ENCODE data around the gene DNAI1. TPM values are rescaled to one million over a fixed set of nuclear protein-coding genes. Genes with fewer than 3 reads are reported as not detected.

Gene DNAI1
- total RNA-seq, 4 donors from 2014 or later = not detected

DNA sequence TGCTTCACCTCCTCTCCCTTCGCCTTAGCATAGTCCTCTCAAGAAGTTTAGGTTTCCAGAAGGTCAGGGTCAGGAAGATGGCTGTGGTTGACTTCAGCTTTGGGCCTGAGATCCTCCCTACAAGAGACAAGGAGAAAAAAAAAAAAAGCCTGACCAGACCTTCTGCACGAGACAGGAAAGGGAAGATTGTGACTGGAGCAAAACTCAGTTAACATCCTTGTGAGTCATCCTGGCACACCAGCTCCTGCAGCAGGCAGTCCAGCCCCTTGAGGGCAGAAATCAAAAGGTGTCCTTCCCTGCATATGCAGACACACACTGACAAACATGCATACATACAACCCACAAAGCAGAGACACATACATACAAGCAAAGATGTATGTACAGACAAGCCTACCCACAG is 82.2 kb downstream of the DNAI1 start:
- TF ChIP-seq POLR2A (IDR thresholded peaks at IDR 0.05) = no peak
- TF ChIP-seq, protein P1, sequence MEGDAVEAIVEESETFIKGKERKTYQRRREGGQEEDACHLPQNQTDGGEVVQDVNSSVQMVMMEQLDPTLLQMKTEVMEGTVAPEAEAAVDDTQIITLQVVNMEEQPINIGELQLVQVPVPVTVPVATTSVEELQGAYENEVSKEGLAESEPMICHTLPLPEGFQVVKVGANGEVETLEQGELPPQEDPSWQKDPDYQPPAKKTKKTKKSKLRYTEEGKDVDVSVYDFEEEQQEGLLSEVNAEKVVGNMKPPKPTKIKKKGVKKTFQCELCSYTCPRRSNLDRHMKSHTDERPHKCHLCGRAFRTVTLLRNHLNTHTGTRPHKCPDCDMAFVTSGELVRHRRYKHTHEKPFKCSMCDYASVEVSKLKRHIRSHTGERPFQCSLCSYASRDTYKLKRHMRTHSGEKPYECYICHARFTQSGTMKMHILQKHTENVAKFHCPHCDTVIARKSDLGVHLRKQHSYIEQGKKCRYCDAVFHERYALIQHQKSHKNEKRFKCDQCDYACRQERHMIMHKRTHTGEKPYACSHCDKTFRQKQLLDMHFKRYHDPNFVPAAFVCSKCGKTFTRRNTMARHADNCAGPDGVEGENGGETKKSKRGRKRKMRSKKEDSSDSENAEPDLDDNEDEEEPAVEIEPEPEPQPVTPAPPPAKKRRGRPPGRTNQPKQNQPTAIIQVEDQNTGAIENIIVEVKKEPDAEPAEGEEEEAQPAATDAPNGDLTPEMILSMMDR (IDR thresholded peaks at IDR 0.05) = no peak
- WGBS, 2 donors = 58% methylated on average over 2 of the region's 2 CpGs; no CpG with 5 or more reads in 1 of the 2 donors
- H3K36me3 ChIP-seq = no peaks in the 10 kb centered on the region
- intact Hi-C loops (cut with DNase I) = no loop called here
- no peaks in the 10 kb centered on the region for H3K9me3 ChIP-seq
- peaks cover 0 to 18% (median 0%) of the 10 kb centered on the region in 4 donors for H3K27me3 ChIP-seq
- DNase-seq = no peak
- H3K4me1 ChIP-seq = no peaks in the 10 kb centered on the region
- H3K27ac ChIP-seq = no peak overlapping the region
- no peak overlapping the region for H3K4me3 ChIP-seq

DNA sequence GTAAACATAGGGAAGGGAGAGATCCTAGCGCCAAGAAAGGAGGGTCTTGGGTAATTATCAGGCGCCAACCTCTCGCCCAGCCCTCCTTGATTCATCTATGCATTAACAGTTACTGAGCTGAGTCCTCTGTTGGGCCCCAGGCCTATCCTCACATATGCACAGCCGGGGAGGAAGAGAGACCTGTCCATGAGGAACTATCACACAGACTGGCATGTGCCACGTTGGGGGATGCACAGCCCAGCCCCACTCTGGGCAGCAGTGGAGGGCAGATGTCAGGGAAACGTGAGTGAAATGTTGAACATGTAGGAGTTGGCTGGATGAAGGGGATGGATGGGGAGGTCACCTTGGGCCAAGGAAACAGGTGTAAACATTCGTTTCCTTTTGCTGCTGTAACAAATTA is 82.9 kb downstream of the DNAI1 start:
- H3K27me3 ChIP-seq = peaks cover 0 to 17% (median 0%) of the 10 kb centered on the region in 4 donors
- intact Hi-C loops (cut with DNase I) = no loop called here
- no peaks in the 10 kb centered on the region for H3K36me3 ChIP-seq
- 62 to 73% methylated on average over 6 to 7 of the region's 7 CpGs for WGBS, 2 donors
- no peak for DNase-seq
- H3K4me3 ChIP-seq = no peak overlapping the region
- H3K9me3 ChIP-seq = no peaks in the 10 kb centered on the region
- no peak overlapping the region for H3K27ac ChIP-seq
- H3K4me1 ChIP-seq = no peaks in the 10 kb centered on the region
- TF ChIP-seq, protein P1 (IDR thresholded peaks at IDR 0.05) = no peak
- no peak for TF ChIP-seq POLR2A (IDR thresholded peaks at IDR 0.05)

- H3K27ac ChIP-seq = no peak overlapping the region
- peaks cover 0 to 21% (median 0%) of the 10 kb centered on the region in 4 donors for H3K27me3 ChIP-seq
- no peak overlapping the region for H3K4me3 ChIP-seq
- H3K36me3 ChIP-seq = no peaks in the 10 kb centered on the region
- intact Hi-C loops (cut with DNase I) = no loop called here
- 51 to 57% methylated on average over 5 of the region's 5 CpGs for WGBS, 2 donors
- peaks cover 0 to 8% (median 0%) of the 10 kb centered on the region in 3 donors for H3K4me1 ChIP-seq
- TF ChIP-seq, protein P1 (IDR thresholded peaks at IDR 0.05) = no peak
- TF ChIP-seq POLR2A (IDR thresholded peaks at IDR 0.05) = no peak
- H3K9me3 ChIP-seq = no peaks in the 10 kb centered on the region
- no peak for DNase-seq
Observed at GRCh38 chr9:34544035-34544434, 85.4 kb downstream of the DNAI1 start.

DNA sequence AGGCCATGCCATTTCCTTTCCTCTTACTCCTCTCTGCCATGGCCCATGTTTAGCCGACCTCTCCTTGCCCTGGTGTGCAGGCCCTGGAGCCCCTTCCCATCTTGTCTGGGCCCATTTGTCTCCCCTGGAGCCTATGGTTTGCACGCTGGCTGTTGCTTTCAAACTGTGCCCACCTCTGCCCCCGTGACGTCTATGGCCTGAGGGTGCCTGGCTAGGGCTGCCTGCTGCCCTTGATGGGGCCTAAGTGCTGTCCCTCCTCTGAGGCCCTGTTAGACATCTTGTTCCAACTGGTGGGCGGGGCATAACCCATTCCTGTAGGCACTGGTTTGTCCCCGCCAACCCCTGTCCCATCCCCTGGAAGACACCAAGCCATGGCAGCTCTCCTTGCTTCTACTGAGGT is 86.9 kb downstream of the DNAI1 start:
- TF ChIP-seq, protein P1 (IDR thresholded peaks at IDR 0.05) = no peak
- TF ChIP-seq POLR2A (IDR thresholded peaks at IDR 0.05) = no peak
- Histone ChIP-seq H3K4me3 (no peak overlapping the region), H3K27me3 (peaks cover 0 to 21% (median 0%) of the 10 kb centered on the region in 4 donors), H3K27ac (no peak overlapping the region), H3K9me3 (no peaks in the 10 kb centered on the region), H3K36me3 (no peaks in the 10 kb centered on the region), H3K4me1 (peaks cover 0 to 8% (median 0%) of the 10 kb centered on the region in 3 donors)
- WGBS, 2 donors = 77 to 84% methylated on average over 6 of the region's 6 CpGs
- no peak for DNase-seq
- intact Hi-C loops (cut with DNase I) = loop anchor here (5.0 kb wide), 1 partner anchor 57 kb away; no protein-coding TSS in a partner anchor

GRCh38 chr9:34546102-34546833 is 87.7 kb downstream of the DNAI1 start:
- DNase-seq = no peak
- 70 to 81% methylated on average over 5 to 6 of the region's 7 CpGs for WGBS, 2 donors
- no peaks in the 10 kb centered on the region for H3K9me3 ChIP-seq
- intact Hi-C loops (cut with DNase I) = loop anchor here (5.0 kb wide), 1 partner anchor 56 kb away; no protein-coding TSS in a partner anchor
- peaks cover 0 to 21% (median 0%) of the 10 kb centered on the region in 4 donors for H3K27me3 ChIP-seq
- H3K36me3 ChIP-seq = no peaks in the 10 kb centered on the region
- H3K4me1 ChIP-seq = peaks cover 0 to 8% (median 0%) of the 10 kb centered on the region in 3 donors
- H3K27ac ChIP-seq = no peak overlapping the region
- TF ChIP-seq, protein P1 (IDR thresholded peaks at IDR 0.05) = no peak
- no peak for TF ChIP-seq POLR2A (IDR thresholded peaks at IDR 0.05)
- H3K4me3 ChIP-seq = no peak overlapping the region

All from esophagus squamous epithelium (tissue), 5 donors.